GM10847 (cell line): ENCODE measurements around the gene SPATS2.

Experiments used
- POLR2A ChIP-seq: IDR thresholded peaks from 2 replicates; pipeline ENCODE4 v1.6.1; 2011; ENCODE audit not compliant: insufficient read length; ENCODE audit errors: extremely low read depth

SPATS2 gene

GRCh38 chr12:49535921-49536525, 168.8 kb downstream of the SPATS2 start:
- TF ChIP-seq POLR2A: no peak

GRCh38 chr12:49536526-49537071, 169.3 kb downstream of the SPATS2 start:
- no peak for TF ChIP-seq POLR2A

- no peak for TF ChIP-seq POLR2A
These were observed 170.0 kb downstream of the SPATS2 start for GRCh38 chr12:49537231-49537751.

GRCh38 chr12:49537752-49538509, 170.7 kb downstream of the SPATS2 start:
- TF ChIP-seq POLR2A: no peak

- TF ChIP-seq POLR2A: no peak
These were observed 171.5 kb downstream of the SPATS2 start, which contains the start of gene KCNH3 for GRCh38 chr12:49538510-49539403. TSS of gene KCNH3 (plus strand) at chr12:49539030. CDS start at chr12:49539417, 387 bp downstream.

- no peak for TF ChIP-seq POLR2A
These were observed 172.4 kb downstream of the SPATS2 start for GRCh38 chr12:49539406-49540228.

GRCh38 chr12:49540229-49541139, 173.2 kb downstream of the SPATS2 start:
- TF ChIP-seq POLR2A: no peak

GRCh38 chr12:49541140-49541861, 174.0 kb downstream of the SPATS2 start:
- no peak for TF ChIP-seq POLR2A

GRCh38 chr12:49541911-49542505, 174.7 kb downstream of the SPATS2 start:
- TF ChIP-seq POLR2A: no peak

GRCh38 chr12:49542592-49543160, 175.4 kb downstream of the SPATS2 start:
- TF ChIP-seq POLR2A: no peak

- TF ChIP-seq POLR2A: no peak
These were observed 176.1 kb downstream of the SPATS2 start for GRCh38 chr12:49543221-49543913.
